ENCODE measurements around the gene DHX8. TPM values are rescaled to one million over a fixed set of nuclear protein-coding genes. Genes with fewer than 3 reads are reported as not detected.
A peak's percentile ranks its signal among the peaks of the same experiment; 100 is the strongest.

DHX8 gene
- total and polyA plus RNA-seq, 5 donors from 2014 or later = 19.8 to 129 (median 26.9) TPM

GRCh38 chr17:43563600-43564594 lies 80.1 kb downstream of the DHX8 start:
- DNase-seq = no peak
- no peaks in the 10 kb centered on the region for H3K4me1 ChIP-seq (ENCODE audit: control insufficient read depth, insufficient read depth, low read length, poor library complexity, severe bottlenecking)
- no peak overlapping the region for H3K27ac ChIP-seq (ENCODE audit: insufficient read depth, low read length, poor library complexity, severe bottlenecking)
- no peak overlapping the region for H3K4me3 ChIP-seq (ENCODE audit: low read depth, low read length)
- no peaks in the 10 kb centered on the region for H3K36me3 Mint-ChIP-seq
- H3K4me1 Mint-ChIP-seq = peaks cover 0 to 10% (median 0%) of the 10 kb centered on the region in 4 donors
- H3K27me3 ChIP-seq (ENCODE audit: control insufficient read depth, insufficient read depth, low read length) = peaks cover 2% of the 10 kb centered on the region
- H3K27ac Mint-ChIP-seq = no peak overlapping the region
- no peak overlapping the region for H3K4me3 Mint-ChIP-seq
- no peaks in the 10 kb centered on the region for H3K36me3 ChIP-seq (ENCODE audit: control insufficient read depth, insufficient read depth, low read length)
- peaks cover 22% of the 10 kb centered on the region for H3K27me3 Mint-ChIP-seq
- no peaks in the 10 kb centered on the region for H3K9me3 Mint-ChIP-seq
- ATAC-seq (ENCODE audit: low read depth in 2 of 2) = no peak
- H3K9me3 ChIP-seq (ENCODE audit: control insufficient read depth in 2 of 2, low read length in 2 of 2) = no peaks in the 10 kb centered on the region

DNA sequence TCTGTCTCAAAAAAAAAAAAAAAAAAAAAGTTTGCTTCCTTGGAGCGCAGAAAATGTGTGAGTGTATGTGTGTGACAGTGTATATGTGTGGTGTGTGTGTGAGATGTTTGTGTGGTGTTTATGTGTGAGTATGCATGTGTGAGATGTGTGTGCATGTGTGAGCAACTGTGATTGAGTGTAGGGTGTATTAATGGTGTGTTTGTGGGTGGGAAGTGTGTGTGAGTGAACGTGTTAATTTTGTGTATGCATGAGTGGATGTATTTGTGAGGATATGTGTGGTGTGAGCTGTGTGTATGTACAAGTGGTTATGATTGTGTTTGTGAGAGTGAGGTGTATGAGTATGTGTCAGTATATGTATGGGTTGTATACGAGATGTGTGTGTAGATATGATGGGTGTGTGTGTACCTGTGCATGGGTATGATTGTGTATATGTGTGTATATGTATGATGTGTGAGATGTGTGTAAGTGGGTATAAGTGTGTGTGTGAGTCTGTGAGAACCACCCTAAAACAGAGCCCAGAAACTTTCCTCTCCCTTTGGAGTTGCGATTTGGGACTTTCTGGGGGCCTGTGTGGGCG lies 84.8 kb downstream of the DHX8 start:
- Histone ChIP-seq H3K27ac (ENCODE audit: insufficient read depth, low read length, poor library complexity, severe bottlenecking) (no peak overlapping the region), H3K4me3 (ENCODE audit: low read depth, low read length) (no peak overlapping the region), H3K4me1 (ENCODE audit: control insufficient read depth, insufficient read depth, low read length, poor library complexity, severe bottlenecking) (no peaks in the 10 kb centered on the region), H3K36me3 (ENCODE audit: control insufficient read depth, insufficient read depth, low read length) (no peaks in the 10 kb centered on the region), H3K27me3 (ENCODE audit: control insufficient read depth, insufficient read depth, low read length) (no peaks in the 10 kb centered on the region), H3K9me3 (ENCODE audit: control insufficient read depth in 2 of 2, low read length in 2 of 2) (no peaks in the 10 kb centered on the region)
- Mint-ChIP-seq H3K9me3 (no peaks in the 10 kb centered on the region), H3K36me3 (no peaks in the 10 kb centered on the region), H3K4me1 (peaks cover 0 to 2% (median 0%) of the 10 kb centered on the region in 4 donors), H3K27me3 (peaks cover 8% of the 10 kb centered on the region), H3K4me3 (no peak overlapping the region), H3K27ac (no peak overlapping the region)
- DNase-seq (no peak), ATAC-seq (ENCODE audit: low read depth in 2 of 2) (no peak)

DNA sequence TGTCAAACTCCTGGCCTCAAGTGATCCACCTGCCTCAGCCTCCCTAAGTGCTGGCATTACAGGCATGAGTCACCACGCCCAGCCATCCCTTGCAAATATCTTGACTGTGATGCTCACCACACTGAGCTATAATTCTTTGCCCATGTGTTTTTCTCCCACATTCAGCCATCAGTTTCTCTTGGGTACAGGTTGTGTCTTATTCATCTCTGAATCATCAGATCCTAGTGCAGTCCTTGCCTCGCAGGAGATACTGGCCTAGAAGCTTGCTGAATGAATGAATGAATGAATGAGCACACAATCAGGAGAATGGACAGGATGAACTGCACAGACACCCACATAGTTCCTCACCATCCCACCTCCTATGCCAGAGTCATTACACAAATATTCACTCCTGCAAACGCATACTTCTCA lies 86.7 kb downstream of the DHX8 start:
- H3K4me3 ChIP-seq (ENCODE audit: low read depth, low read length) = no peak overlapping the region
- Mint-ChIP-seq H3K4me1 (peaks cover 0 to 2% (median 0%) of the 10 kb centered on the region in 4 donors), H3K4me3 (no peak overlapping the region), H3K27ac (peak overlapping the region in 1 of 3 donors; percentile 13), H3K36me3 (no peaks in the 10 kb centered on the region), H3K27me3 (peaks cover 8% of the 10 kb centered on the region), H3K9me3 (no peaks in the 10 kb centered on the region)
- H3K4me1 ChIP-seq (ENCODE audit: control insufficient read depth, insufficient read depth, low read length, poor library complexity, severe bottlenecking) = no peaks in the 10 kb centered on the region
- no peaks in the 10 kb centered on the region for H3K9me3 ChIP-seq (ENCODE audit: control insufficient read depth in 2 of 2, low read length in 2 of 2)
- H3K27me3 ChIP-seq (ENCODE audit: control insufficient read depth, insufficient read depth, low read length) = no peaks in the 10 kb centered on the region
- ATAC-seq (ENCODE audit: low read depth in 2 of 2) (no peak), DNase-seq (no peak)
- H3K27ac ChIP-seq (ENCODE audit: insufficient read depth, low read length, poor library complexity, severe bottlenecking) = no peak overlapping the region
- H3K36me3 ChIP-seq (ENCODE audit: control insufficient read depth, insufficient read depth, low read length) = no peaks in the 10 kb centered on the region

DNA sequence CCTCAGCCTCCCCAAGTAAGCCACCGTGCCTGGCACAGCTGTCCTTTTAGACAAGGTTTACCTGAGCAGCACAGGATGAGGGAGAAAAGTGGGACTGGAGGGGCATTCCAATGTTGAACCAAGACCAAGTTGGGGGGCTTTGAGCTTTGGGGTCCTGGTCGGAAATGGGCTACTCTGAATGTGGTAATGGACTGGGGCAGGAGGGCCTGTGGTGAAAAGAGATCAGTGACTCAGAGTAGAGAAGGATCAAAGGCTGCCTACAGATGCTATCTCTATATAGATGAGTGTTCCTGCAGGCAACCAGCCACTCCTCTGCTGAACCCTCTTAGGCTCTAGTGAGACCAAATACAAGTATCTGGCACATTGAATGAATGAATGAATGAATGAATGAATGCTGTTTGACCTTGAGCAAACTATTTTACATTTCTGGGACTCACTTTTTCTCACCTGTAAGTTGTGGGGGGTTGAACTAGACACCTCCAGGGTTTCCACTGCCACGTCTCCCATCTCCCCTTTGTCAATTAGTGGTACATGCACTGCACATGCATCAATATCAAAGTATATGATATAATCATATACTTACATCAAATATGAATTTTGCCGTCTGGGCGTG lies 88.7 kb downstream of the DHX8 start:
- Mint-ChIP-seq H3K27me3 (peaks cover 8% of the 10 kb centered on the region), H3K27ac (peak overlapping the region in 1 of 3 donors; percentile 46), H3K4me3 (no peak overlapping the region), H3K36me3 (no peaks in the 10 kb centered on the region), H3K9me3 (no peaks in the 10 kb centered on the region), H3K4me1 (peaks cover 0 to 6% (median 2%) of the 10 kb centered on the region in 4 donors)
- no peaks in the 10 kb centered on the region for H3K36me3 ChIP-seq (ENCODE audit: control insufficient read depth, insufficient read depth, low read length)
- no peaks in the 10 kb centered on the region for H3K27me3 ChIP-seq (ENCODE audit: control insufficient read depth, insufficient read depth, low read length)
- H3K4me3 ChIP-seq (ENCODE audit: low read depth, low read length) = no peak overlapping the region
- H3K9me3 ChIP-seq (ENCODE audit: control insufficient read depth in 2 of 2, low read length in 2 of 2) = no peaks in the 10 kb centered on the region
- DNase-seq (no peak), ATAC-seq (ENCODE audit: low read depth in 2 of 2) (no peak)
- H3K4me1 ChIP-seq (ENCODE audit: control insufficient read depth, insufficient read depth, low read length, poor library complexity, severe bottlenecking) = no peaks in the 10 kb centered on the region
- H3K27ac ChIP-seq (ENCODE audit: insufficient read depth, low read length, poor library complexity, severe bottlenecking) = no peak overlapping the region

- no peak for DNase-seq
- no peak for ATAC-seq (ENCODE audit: low read depth in 2 of 2)
- H3K9me3 Mint-ChIP-seq = no peaks in the 10 kb centered on the region
These were observed 90.0 kb downstream of the DHX8 start for GRCh38 chr17:43573579-43574321.

DNA sequence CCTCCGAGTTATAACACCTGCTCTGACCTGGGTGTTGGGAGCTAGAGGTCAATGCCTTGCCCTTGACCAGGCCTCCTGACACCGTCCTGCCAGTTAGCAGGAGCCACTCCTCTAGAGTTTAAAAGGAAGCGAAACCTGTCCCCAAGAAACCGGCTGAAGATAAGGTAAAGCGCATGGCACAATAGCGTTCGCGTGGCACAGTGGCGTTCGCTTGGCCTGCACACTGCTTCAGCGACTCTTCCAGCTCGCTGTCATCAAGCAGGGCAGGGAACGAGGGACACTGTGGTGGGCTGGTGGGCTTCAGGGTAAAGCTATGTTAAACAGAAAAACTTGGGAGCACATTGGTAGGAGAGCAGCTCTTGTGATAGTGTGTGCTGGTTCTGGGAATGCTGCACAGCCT lies 90.6 kb downstream of the DHX8 start:
- H3K4me3 Mint-ChIP-seq = no peak overlapping the region
- no peaks in the 10 kb centered on the region for H3K36me3 ChIP-seq (ENCODE audit: control insufficient read depth, insufficient read depth, low read length)
- H3K4me1 Mint-ChIP-seq = peaks cover 2 to 17% (median 11%) of the 10 kb centered on the region in 4 donors
- no peaks in the 10 kb centered on the region for H3K27me3 ChIP-seq (ENCODE audit: control insufficient read depth, insufficient read depth, low read length)
- H3K27me3 Mint-ChIP-seq = peaks cover 8% of the 10 kb centered on the region
- no peaks in the 10 kb centered on the region for H3K9me3 ChIP-seq (ENCODE audit: control insufficient read depth in 2 of 2, low read length in 2 of 2)
- H3K27ac ChIP-seq (ENCODE audit: insufficient read depth, low read length, poor library complexity, severe bottlenecking) = no peak overlapping the region
- ATAC-seq (ENCODE audit: low read depth in 2 of 2) (no peak), DNase-seq (no peak)
- H3K4me3 ChIP-seq (ENCODE audit: low read depth, low read length) = no peak overlapping the region
- H3K27ac Mint-ChIP-seq = no peak overlapping the region
- no peaks in the 10 kb centered on the region for H3K9me3 Mint-ChIP-seq
- peaks cover 12% of the 10 kb centered on the region for H3K4me1 ChIP-seq (ENCODE audit: control insufficient read depth, insufficient read depth, low read length, poor library complexity, severe bottlenecking)
- no peaks in the 10 kb centered on the region for H3K36me3 Mint-ChIP-seq

More at GRCh38 chr17:43573579-43574321, 90.0 kb downstream of the DHX8 start:
- H3K4me1 Mint-ChIP-seq = peaks cover 0 to 11% (median 6%) of the 10 kb centered on the region in 4 donors
- H3K4me1 ChIP-seq (ENCODE audit: control insufficient read depth, insufficient read depth, low read length, poor library complexity, severe bottlenecking) = peaks cover 6% of the 10 kb centered on the region
- H3K9me3 ChIP-seq (ENCODE audit: control insufficient read depth in 2 of 2, low read length in 2 of 2) = no peaks in the 10 kb centered on the region
- no peaks in the 10 kb centered on the region for H3K36me3 Mint-ChIP-seq
- H3K4me3 Mint-ChIP-seq = no peak overlapping the region
- peaks cover 8% of the 10 kb centered on the region for H3K27me3 Mint-ChIP-seq
- no peaks in the 10 kb centered on the region for H3K36me3 ChIP-seq (ENCODE audit: control insufficient read depth, insufficient read depth, low read length)
- H3K4me3 ChIP-seq (ENCODE audit: low read depth, low read length) = no peak overlapping the region
- H3K27ac Mint-ChIP-seq = no peak overlapping the region
- no peak overlapping the region for H3K27ac ChIP-seq (ENCODE audit: insufficient read depth, low read length, poor library complexity, severe bottlenecking)
- no peaks in the 10 kb centered on the region for H3K27me3 ChIP-seq (ENCODE audit: control insufficient read depth, insufficient read depth, low read length)

DNA sequence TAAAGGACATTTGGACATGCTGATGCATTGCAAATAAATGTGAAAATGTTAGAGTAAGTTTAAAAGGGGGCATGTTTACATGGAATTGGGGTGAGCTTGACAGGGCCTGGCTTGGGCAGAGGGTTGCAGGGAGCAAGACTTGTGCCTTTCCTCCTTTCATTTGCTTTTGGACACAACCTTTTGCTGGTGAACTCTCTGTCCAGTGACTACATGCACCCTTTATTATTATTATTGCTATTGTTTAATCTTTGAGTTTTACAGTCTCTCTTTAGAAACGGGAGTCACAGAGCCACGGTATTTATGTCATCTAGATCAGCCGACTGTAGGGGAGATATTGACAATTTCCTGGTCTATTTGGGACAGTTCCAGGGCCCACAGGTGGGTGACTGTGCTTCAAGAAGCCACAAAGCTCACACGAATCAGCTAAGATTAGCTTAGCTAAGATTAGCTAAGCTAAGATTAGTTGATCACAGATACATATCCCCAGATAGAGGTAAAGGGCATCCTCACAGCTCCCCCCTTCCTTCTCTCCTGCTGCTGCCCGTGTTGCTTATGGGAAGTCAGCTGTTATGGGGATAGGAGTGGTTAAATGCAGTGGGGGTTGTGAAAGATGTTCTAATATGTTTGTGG lies 91.2 kb downstream of the DHX8 start:
- peaks cover 12% of the 10 kb centered on the region for H3K4me1 ChIP-seq (ENCODE audit: control insufficient read depth, insufficient read depth, low read length, poor library complexity, severe bottlenecking)
- peaks cover 9 to 22% (median 15%) of the 10 kb centered on the region in 4 donors for H3K4me1 Mint-ChIP-seq
- peaks cover 8% of the 10 kb centered on the region for H3K27me3 Mint-ChIP-seq
- no peaks in the 10 kb centered on the region for H3K9me3 Mint-ChIP-seq
- H3K9me3 ChIP-seq (ENCODE audit: control insufficient read depth in 2 of 2, low read length in 2 of 2) = no peaks in the 10 kb centered on the region
- no peaks in the 10 kb centered on the region for H3K36me3 Mint-ChIP-seq
- H3K4me3 Mint-ChIP-seq = no peak overlapping the region
- H3K4me3 ChIP-seq (ENCODE audit: low read depth, low read length) = no peak overlapping the region
- H3K27me3 ChIP-seq (ENCODE audit: control insufficient read depth, insufficient read depth, low read length) = no peaks in the 10 kb centered on the region
- no peak overlapping the region for H3K27ac Mint-ChIP-seq
- DNase-seq (no peak), ATAC-seq (ENCODE audit: low read depth in 2 of 2) (no peak)
- H3K36me3 ChIP-seq (ENCODE audit: control insufficient read depth, insufficient read depth, low read length) = no peaks in the 10 kb centered on the region
- H3K27ac ChIP-seq (ENCODE audit: insufficient read depth, low read length, poor library complexity, severe bottlenecking) = no peak overlapping the region
